Mucosa of stomach (tissue), 1 donor: ENCODE measurements around the gene PUS3.
"Not testable (repeated sequence)": the region's sequence is repeated elsewhere in the genome, so short reads cannot be mapped to it uniquely, and the experiment has no call there.

Experiments
- H3K27me3 ChIP-seq: one replicate; pipeline ENCODE4 v1.7.0; 2013; ENCODE audit warnings: mild to moderate bottlenecking, low read length; ENCODE audit not compliant: control insufficient read depth, insufficient read depth
- H3K36me3 ChIP-seq: one replicate; pipeline ENCODE4 v1.7.0; 2013; ENCODE audit warnings: low read length; ENCODE audit not compliant: control insufficient read depth, insufficient read depth
- H3K4me1 ChIP-seq: one replicate; pipeline ENCODE4 v1.7.0; 2013; ENCODE audit warnings: mild to moderate bottlenecking, low read length; ENCODE audit not compliant: control insufficient read depth, insufficient read depth
- H3K4me3 ChIP-seq: one replicate; pipeline ENCODE4 v1.7.0; 2013; ENCODE audit warnings: low read length
- H3K9ac ChIP-seq: one replicate; pipeline ENCODE4 v1.7.0; 2013; ENCODE audit warnings: mild to moderate bottlenecking, low read length, moderate library complexity
- H3K9me3 ChIP-seq: one replicate; pipeline ENCODE4 v1.7.0; 2013; ENCODE audit warnings: mild to moderate bottlenecking, low read length, moderate library complexity; ENCODE audit not compliant: control insufficient read depth
- donor health status: Pancreatic carcinoma.

The PUS3 gene

GRCh38 chr11:125872138-125872491 lies 30.9 kb downstream of the PUS3 start:
- no peaks in the 10 kb centered on the region for H3K27me3 ChIP-seq
- no peak overlapping the region for H3K9ac ChIP-seq
- no peaks in the 10 kb centered on the region for H3K9me3 ChIP-seq
- no peak overlapping the region for H3K4me3 ChIP-seq
- no peaks in the 10 kb centered on the region for H3K36me3 ChIP-seq
- no peaks in the 10 kb centered on the region for H3K4me1 ChIP-seq

- Histone ChIP-seq H3K4me3 (no peak overlapping the region), H3K9me3 (no peaks in the 10 kb centered on the region), H3K9ac (no peak overlapping the region), H3K27me3 (no peaks in the 10 kb centered on the region), H3K36me3 (no peaks in the 10 kb centered on the region), H3K4me1 (no peaks in the 10 kb centered on the region)
Measured at GRCh38 chr11:125871391-125872137, 31.4 kb downstream of the PUS3 start.

GRCh38 chr11:125869521-125869920 lies 33.5 kb downstream of the PUS3 start:
- H3K4me1 ChIP-seq, result no peaks in the 10 kb centered on the region
- H3K27me3 ChIP-seq, result no peaks in the 10 kb centered on the region
- no peaks in the 10 kb centered on the region for H3K36me3 ChIP-seq
- H3K4me3 ChIP-seq, result no peak overlapping the region
- no peak overlapping the region for H3K9ac ChIP-seq
- H3K9me3 ChIP-seq, result no peaks in the 10 kb centered on the region

GRCh38 chr11:125865354-125865753 lies 37.7 kb downstream of the PUS3 start:
- not testable (repeated sequence) for H3K4me1 ChIP-seq, H3K9me3 ChIP-seq

DNA sequence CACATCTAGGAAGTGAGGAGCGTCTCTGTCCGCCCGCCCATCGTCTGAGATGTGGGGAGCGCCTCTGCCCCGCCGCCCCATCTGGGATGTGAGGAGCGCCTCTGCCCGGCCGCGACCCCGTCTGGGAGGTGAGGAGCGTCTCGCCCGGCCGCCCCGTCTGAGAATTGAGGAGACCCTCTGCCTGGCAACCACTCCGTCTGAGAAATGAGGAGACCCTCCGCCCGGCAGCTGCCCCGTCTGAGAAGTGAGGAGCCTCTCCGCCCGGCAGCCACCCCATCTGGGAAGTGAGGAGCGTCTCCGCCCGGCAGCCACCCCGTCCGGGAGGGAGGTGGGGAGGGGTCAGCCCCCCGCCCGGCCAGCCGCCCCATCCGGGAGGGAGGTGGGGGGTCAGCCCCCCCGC lies 40.2 kb downstream of the PUS3 start:
- not testable (repeated sequence) for H3K4me1 ChIP-seq, H3K9ac ChIP-seq, H3K9me3 ChIP-seq, H3K27me3 ChIP-seq, H3K4me3 ChIP-seq, H3K36me3 ChIP-seq

More at GRCh38 chr11:125865354-125865753, 37.7 kb downstream of the PUS3 start:
- not testable (repeated sequence) for H3K27me3 ChIP-seq, H3K9ac ChIP-seq, H3K4me3 ChIP-seq, H3K36me3 ChIP-seq

- H3K27me3 ChIP-seq, H3K4me3 ChIP-seq, H3K9ac ChIP-seq, H3K4me1 ChIP-seq, H3K36me3 ChIP-seq, H3K9me3 ChIP-seq: not testable (repeated sequence)
Measured at GRCh38 chr11:125857670-125858069, 45.3 kb downstream of the PUS3 start.

DNA sequence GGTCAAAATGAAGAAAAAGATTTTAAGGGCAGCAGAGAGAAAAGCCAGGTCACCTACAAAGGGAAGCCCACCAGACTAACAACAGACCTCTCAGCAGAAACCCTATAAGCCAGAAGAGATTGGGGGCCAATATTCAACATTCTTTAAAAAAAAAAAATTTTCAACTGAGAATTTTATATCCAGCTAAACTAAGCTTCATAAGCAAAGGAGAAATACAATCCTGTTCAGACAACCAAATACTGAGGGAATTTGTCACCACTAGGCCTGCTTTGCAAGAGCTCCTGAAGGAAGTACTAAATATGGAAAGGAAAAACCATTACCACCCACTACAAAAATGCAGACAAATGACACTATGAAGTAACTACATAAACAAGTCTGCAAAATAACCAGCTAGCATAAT lies 56.8 kb downstream of the PUS3 start:
- no peak overlapping the region for H3K4me3 ChIP-seq
- H3K36me3 ChIP-seq, result no peaks in the 10 kb centered on the region
- no peaks in the 10 kb centered on the region for H3K27me3 ChIP-seq
- H3K9ac ChIP-seq, result no peak overlapping the region
- H3K9me3 ChIP-seq, result no peaks in the 10 kb centered on the region
- no peaks in the 10 kb centered on the region for H3K4me1 ChIP-seq
